ENCODE results near the gene CARHSP1.
"Not testable (repeated sequence)": the region's sequence is repeated elsewhere in the genome, so short reads cannot be mapped to it uniquely, and the experiment has no call there.

Gene CARHSP1

DNA sequence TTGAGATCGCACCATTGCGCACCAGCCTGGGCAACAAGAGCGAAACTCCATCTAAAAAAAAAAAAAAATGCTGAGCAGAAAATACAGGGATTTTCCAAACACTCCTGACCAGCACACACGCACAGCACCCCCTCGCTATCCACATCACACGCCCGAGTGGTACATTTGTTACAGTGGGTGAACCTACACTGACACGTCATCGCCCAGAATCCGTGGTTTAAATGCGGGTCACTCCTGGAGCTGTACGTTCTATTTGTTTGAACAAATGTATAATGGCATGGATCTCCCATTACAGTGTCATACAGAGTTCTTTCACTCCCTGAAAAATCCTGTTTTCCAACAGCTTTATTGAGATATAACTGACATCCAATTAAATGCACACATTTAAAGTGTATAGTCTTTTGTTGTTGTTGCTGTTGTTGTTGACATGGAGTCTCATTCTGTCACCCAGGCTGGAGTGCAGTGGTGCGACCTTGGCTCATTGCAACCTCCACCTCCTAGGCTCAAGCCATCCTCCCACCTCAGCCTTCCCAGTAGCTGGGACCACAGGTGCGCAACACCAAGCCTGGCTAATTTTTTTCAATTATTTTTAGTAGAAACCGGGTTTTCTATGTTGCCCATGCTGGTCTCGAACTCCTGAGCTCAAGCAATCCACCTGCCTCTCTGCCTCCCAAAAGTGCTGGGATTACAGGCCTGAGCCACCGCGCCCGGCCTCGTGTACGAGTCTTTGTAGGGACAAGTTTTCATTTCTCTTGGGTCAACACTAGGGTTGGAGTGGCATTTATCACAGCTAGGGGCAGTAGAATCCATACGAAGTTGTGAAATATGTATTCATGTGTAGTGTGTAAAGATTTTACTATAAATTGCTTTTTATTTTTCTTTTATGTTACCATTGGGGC is 4.4 kb upstream of the CARHSP1 start:
- DNase-seq, result no peak

DNA sequence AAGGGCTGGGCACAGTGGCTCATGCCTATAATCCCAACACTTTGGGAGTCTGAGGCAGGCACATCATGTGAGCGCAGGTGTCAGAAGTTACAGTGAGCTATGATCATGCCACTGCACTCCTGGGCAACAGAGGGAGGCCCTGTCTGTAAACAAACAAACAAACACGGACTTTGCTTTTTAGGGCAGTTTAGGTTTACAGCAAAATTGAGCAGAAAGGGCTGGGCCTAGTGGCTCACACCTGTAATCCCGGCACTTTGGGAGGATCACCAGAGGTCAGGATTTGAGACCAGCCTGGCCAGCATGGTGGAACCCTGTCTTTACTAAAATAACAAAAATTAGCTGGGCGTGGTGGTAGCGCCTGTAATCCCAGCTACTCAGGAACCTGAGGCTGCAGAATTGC is 3.3 kb upstream of the CARHSP1 start:
- DNase-seq, result no peak

DNA sequence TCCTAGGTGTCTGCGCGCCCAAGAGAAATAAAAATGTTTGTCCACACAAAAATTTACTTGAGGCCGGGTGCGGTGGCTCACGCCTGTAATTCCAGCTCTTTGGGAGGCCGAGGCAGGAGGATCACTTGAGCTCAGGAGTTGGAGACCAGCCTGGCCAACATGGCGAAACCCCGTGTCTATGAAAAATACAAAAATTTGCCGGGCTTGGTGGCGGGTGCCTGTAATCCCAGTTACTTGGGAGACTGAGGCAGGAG is 1.1 kb upstream of the CARHSP1 start:
- DNase-seq, result not testable (repeated sequence)

DNA sequence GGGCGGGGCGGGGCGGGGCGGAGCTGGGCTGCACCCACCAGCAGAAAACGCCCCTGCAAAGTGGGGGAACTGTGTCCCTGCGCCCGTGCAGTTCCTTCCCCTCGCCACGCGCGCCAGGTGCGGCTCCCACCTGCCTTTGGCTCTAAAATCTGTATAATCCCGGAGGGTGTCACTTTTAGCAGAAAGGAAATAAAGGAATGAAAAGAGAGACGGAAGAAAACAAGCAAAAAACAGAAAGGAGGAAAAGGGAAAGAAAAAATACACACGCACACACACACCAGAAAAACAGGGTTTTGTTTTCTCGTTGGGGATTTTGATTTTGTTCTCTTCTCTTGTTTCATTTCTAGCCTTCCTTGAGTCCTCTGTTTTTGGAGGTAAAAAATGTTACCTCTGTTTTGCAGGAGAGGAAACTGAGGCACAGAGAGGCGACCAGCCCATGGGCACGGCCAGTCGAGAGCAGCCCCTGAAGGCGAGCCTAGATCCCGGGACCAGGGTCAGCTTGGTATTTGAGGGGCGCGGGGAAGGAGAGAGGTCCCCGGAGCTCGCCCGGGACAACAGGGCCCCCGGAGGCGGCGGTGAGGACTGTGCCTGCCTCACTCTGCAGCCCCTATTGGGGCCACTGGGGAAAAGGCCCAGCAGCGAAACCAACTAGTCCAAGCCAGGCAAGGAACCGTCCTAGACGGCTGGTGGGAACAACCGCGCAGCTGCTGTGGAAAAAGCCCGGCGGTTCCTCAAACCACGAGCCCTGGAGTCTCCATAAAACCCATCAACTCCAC is 594 bp upstream of the CARHSP1 start:
- DNase-seq, result no peak

DNA sequence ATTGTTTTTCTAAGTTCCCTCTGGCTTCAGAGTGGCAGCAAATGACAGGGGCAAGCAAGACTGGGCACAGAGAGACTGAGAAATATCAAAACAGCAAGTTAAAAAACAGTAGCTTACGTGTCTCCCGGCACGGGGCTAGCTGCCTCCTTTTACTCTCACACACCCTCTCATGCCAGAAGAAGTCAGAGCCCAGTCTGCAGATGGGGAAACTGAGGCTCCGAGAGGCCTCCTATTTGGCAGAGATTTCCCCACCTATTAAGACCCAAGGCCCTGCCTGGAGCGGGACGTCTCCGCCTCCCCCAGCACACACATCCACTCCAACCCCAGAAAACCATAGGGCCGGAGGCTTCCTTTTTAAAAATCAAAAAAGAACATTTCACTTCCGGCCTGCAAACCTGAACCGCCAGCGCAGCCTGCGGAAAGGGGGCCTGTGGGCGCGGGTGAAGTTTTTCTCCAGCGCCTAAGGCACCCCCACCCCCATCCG is 832 bp downstream of the CARHSP1 start:
- no peak for DNase-seq

DNA sequence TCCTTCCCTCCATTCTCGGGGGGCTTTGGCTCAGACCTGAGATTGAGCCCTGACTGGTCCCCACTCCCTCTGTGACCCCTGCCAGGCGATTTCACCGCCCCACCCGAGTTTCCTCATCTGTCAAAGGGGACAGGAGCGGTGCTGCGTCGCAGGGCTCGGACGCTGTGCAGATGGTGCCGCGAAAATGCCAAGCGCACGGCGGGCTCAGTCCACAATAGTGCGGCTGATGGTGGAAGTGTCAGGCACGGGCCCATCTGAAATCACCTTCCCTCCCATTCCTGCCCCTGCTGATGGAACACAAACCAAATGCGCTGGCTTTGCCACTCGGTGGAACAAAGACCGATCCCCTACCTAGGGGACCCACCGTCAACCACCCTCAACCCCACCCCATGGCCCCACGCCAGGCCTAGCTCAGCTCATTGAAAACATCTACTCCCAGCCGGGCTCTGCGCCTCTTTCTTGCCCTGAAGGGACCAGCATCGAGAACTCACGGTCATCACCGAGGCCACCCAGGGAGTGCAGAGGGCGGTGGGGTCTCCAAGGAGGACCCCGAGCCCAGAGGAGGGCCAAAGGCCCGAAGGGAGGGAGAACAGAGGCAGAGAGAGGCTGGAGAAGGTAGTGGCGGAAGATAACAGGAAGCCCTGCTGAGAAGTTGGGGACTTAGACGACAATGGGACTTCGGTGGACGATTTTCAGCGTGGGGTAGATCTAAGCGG is 1.4 kb downstream of the CARHSP1 start:
- peak in 31 of 56 donors; percentile 5 to 53 (median 31) for DNase-seq

DNA sequence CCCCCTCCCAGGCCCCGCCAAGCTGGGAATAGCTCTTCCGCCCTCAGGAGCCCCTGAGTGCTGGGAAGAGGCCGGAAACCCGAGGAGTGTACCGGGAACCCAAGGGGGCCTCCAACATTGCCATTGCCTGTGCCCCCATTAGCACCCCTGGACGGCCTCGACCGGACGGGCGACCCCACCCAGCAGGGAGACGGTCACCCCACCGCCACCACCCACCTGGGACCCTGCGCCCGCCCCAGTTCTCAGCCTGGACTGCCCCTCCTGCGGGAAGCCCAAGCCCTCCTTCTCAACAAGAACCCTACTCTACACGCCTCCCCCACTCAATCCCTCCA is 2.0 kb downstream of the CARHSP1 start:
- DNase-seq, result peak in 2 of 56 donors; percentile 27 to 42

DNA sequence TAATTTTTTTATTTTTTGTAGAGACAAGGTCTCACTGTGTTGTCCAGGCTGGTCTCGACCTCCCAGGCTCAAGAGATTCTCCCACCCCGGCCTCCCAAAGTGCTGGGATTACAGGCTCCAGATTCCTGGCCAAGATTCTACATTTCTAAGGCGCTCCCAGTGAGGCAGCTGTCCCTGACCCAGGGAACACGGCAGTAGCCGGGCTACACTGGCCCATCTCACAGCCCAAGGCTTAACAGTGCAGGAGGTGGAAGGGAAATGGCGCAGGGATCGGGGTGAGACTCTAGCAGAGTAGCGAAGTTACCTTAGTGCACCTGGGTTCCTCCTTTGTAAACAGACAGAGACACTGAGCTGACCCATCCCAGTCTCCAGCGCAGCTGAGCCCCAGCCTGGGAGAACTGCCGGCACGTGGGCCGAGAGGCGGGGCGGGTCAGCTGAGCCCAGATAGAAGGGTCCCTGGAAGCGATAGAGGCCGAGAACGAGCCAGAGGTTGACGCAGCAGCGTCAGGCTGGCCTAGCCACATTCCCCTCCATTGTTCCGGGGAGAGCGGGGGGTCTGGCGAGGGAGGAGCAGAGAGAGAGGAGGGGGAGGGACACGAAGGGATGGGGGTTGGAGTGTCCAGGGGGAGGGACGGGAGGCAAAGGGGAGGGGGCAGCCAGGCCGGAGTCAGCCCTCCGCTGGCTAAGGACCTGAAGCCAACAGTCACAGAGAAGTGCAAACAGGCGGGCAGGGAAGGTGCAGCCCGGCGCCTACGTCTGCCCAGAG is 2.5 kb downstream of the CARHSP1 start:
- peak in 42 of 56 donors; percentile 7 to 84 (median 45) for DNase-seq

DNA sequence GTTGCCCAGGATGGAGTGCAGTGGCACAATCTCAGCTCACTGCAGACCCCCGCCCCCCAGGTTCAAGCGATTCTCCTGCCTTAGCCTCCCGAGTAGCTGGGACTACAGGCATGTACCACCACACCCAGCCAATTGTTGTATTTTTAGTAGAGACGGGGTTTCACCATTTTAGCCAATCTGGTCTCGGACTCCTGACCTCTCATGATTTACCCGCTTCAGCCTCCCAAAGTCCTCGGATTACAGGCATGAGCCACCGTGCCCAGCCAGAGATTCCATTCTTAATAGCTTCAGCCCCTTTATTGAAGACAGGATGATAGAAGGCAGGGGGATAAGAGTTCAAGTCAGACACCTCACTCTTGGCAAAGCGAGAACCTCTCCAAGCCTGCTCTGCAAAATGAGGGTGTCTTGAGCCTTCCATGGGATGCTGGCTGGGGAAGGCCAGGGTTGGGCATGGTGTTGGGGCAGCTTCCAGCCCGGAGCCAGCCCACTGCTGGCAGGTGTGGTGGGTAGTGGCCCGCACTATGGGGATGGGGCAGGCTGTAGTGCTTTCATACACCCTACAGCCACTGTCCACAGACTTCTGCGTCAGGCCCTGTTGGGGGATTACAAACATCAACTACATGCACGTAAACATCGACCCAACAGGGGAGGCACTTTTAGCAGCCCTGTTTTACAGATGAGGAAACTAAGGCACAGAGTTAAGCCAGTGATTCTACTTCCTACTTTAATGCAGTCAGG is 3.5 kb downstream of the CARHSP1 start:
- DNase-seq, result no peak

DNA sequence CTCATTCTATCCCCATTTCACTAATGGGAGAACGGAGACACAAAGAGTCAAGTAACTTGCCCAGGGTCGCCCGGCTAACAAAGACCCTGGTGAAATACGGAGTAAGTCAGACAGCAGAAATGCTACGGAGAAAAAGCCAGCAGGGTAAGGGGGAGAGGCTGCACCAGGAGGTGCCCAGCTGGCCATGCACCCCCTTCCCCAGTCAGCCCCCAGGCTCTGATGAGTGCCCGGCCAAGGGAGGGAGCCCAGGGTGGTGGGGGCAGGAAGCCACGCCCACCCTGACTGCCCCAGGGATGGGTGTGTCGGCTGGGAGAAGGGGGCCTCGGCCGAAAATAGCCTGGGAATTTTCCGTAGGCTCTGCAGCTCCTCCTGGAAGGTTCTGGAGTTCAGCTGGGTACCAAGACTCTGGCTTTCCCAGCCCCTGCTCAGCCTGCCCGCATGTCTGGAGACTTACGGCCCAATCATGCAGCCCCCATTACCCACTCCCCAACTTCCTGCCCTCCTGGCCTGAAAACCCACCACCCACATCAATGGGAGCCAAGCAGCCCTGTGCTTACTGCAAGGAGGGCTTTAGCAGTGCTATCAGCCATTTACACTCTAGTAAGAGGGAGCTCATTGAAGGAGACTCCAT is 4.2 kb downstream of the CARHSP1 start:
- peak in 1 of 56 donors; percentile 18 for DNase-seq

DNA sequence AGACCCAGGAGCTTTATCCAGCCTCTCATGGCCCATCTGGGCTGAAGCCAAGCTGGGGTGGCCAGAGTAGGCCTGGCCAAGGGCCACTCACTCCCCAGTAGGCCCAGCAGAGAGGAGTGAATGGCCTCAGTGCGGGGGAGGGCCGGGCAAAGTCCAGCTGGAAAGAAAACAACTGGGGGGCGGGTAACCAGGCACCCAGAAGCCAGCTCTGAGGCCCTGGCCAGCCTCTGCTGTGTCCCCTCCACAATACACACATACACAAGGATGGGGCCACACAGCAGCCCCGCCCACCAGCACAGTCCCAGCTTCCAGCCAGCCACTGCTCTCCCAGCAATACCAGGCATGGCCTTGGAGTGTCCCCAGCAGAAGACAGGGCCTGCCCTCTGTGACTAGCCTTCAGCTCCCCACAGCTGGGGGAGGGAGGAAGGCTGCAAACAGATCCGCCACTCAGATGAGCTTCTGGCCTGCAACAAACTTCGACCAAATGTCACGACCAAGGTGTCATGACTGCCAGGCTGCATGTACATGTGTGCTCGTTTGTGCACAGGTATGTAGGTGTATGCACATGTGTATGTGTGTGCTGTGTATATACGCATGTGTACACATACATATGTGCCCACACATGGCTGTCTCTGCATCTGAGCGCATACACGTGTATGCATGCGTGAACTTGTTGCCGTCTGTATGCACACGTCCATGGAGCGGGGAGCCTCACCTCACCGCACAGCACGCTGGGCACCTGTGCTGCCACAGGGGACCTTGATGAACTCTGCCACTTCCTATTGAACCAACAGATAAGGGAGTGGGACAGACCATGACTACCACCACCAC is 5.0 kb downstream of the CARHSP1 start:
- DNase-seq, result peak; percentile 21 to 97 (median 86)

DNA sequence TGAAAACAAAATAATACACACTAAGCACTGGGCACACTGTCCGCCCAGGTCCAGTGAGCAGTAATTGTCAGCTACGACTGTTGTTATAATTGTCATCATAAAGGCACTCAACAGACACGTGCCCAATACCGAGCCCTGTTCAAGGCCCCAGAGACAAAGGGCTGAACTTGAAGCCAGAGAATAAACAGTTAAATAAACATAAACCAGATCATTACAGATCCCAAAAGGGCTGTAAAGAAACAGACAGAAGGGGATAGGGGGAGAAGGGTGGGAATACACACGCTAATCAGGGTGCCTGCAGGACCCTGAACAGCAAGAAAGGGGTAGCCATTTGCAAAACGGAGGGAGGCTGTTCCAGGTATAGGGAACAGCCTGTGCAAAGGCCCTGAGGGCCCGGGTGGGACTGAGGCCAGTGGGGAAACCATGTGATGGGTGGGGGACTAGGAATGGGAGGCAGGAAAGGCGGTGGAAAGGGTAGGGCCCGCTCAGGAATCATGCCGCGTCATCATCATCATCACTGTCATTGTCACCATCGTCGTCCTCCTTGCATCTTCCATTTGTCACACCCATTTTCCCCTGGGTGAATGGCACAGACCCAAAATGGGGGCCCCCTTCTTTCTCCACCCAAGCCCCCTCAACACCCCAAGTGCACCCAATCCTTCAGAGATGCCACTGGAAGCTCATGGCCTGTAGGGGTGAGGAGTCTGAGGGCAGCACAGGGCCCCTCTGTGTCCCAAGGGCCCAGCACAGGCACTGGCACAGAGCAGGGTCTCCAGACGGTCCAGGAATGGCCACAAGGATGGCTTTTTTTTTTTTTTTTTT is 6.3 kb downstream of the CARHSP1 start:
- no peak for DNase-seq

DNA sequence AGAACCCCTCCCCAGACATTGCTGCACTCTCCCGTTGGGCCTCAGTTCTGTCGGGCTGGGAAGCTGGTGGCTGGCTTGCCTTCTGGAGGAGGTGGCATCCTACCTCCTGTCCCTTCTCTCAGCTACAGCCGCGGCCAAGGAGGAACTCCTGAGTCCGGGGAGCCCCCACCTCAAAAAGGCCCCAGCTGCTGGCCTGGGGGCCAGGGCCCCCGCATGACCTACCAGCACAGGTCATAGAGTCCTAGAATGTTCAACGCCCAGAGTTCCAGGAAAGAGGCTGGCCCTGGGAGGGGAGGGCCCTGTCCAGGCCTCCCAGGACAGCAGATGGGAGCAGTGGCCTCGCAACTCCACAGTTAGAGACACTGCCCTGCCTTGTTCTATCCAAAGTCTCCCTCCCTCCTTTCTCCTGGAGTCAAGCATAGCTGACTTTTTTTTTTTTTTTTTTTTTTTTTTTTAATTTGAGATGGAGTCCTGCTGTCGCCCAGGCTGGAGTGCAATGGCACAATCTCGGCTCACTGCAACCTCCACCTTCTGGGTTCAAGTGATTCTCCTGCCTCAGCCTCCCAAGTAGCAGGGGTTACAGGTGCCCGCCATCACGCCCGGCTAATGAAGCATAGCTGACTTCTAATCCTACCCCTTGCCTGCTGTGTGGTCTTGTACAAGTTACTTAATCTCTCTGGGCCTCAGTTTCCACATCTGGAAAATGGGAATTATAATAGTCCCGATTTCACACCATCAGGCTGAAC is 7.1 kb downstream of the CARHSP1 start:
- DNase-seq, result peak in 8 of 56 donors; percentile 9 to 35 (median 14)

DNA sequence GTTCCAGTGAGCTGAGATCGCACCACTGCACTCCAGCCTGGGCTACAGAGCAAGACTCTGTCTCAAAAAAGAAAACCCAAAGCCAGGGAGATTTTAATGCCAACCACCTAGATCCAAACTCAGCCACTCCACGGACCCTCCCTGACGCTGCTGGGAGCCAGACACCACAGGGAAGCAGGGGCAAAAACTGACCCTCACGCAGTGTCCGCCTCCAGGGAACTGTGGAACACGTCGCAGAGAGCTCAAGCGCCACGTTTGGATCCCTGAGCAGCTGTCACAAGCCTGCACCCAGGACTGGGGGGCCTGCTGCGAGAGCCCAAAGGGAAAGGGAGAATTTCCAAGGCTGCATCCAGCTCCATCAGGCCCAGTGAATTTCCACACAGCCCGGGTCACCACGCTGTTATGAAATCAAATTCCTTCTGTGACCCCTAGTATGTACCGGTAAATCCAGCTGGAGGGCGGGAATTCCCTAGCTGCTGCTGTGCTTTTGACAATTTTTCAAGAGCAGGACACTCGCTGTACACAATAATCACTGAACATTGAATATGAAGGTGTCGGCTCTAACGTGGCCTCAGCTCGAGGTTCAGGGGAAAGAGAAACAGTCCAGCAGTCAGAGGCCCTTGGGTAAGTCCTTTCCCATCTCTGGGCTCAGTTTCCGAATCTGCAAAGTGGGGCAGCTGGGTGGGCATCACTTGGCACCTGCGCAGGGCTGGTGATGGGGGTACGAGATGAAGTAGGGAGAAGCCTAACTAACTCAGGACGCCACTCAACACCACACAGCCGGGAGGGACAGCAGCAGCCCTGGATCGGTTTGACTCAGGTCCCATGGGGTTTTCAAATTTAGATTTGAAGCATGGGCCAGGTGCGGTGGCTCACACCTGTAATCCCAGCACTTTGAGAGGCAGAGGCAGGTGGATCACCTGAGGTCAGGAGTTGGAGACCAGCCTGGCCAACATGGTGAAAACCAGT is 8.6 kb downstream of the CARHSP1 start:
- no peak for DNase-seq

DNA sequence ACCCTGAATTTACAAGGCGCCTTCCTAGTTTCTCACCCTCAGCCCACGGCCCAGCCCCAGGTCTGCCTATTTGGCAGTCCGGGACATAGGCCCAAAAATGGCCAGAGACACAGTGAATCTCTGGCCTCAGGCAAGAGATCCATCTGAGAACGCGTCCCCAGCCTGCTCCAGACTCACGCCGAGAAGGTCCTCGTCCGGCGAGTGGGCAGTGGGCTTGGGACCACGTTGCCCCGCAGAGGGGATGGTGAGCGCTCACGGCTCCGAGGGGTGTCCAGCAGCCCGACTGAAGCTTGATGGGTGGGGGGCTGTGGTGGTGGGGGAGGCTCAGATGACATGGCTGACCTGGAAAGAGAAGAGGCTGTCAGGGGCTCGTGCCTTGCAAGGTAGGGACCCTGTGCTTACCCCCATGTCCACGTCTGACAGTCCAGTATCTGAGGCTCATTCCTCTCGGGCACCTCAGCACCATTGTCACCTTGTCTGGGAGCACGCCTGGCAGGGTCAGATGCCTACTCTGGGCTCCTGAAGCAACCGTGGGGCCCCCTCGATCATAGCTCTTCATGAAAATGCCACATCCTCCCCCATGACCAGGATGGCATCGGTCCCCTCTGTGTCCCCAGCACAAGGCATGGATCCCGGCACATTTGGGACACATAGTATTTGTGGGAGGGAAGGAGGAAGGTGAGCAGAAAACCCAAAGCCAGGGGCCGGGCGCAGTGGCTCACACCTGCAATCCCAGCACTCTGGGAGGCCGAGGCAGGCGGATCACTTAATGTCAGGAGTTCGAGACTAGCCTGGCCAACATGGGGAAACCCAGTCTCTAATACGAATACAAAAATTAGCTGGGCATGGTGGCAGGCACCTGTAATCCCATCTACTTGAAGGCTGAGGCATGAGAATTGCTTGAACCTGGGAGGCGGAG is 9.6 kb downstream of the CARHSP1 start:
- no peak for DNase-seq
